ENCODE results near the gene FDXACB1.

- TF ChIP-seq EZH2 (IDR thresholded peaks at IDR 0.05; ENCODE audit: insufficient read depth, low read length) = no peak
- TF ChIP-seq, protein P1, sequence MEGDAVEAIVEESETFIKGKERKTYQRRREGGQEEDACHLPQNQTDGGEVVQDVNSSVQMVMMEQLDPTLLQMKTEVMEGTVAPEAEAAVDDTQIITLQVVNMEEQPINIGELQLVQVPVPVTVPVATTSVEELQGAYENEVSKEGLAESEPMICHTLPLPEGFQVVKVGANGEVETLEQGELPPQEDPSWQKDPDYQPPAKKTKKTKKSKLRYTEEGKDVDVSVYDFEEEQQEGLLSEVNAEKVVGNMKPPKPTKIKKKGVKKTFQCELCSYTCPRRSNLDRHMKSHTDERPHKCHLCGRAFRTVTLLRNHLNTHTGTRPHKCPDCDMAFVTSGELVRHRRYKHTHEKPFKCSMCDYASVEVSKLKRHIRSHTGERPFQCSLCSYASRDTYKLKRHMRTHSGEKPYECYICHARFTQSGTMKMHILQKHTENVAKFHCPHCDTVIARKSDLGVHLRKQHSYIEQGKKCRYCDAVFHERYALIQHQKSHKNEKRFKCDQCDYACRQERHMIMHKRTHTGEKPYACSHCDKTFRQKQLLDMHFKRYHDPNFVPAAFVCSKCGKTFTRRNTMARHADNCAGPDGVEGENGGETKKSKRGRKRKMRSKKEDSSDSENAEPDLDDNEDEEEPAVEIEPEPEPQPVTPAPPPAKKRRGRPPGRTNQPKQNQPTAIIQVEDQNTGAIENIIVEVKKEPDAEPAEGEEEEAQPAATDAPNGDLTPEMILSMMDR (IDR thresholded peaks at IDR 0.05; ENCODE audit: insufficient read depth, low read depth, low read length) = no peak
Observed at GRCh38 chr11:111917788-111918187, 38.8 kb upstream of the FDXACB1 start.

Data from astrocyte (in vitro differentiated cells and primary cell).